ENCODE results near the gene ENTPD1. TPM values are rescaled to one million over a fixed set of nuclear protein-coding genes. Genes with fewer than 3 reads are reported as not detected.

The ENTPD1 gene
- total and polyA plus RNA-seq, 12 donors: 4.5 to 35.2 (median 18.3) TPM

DNA sequence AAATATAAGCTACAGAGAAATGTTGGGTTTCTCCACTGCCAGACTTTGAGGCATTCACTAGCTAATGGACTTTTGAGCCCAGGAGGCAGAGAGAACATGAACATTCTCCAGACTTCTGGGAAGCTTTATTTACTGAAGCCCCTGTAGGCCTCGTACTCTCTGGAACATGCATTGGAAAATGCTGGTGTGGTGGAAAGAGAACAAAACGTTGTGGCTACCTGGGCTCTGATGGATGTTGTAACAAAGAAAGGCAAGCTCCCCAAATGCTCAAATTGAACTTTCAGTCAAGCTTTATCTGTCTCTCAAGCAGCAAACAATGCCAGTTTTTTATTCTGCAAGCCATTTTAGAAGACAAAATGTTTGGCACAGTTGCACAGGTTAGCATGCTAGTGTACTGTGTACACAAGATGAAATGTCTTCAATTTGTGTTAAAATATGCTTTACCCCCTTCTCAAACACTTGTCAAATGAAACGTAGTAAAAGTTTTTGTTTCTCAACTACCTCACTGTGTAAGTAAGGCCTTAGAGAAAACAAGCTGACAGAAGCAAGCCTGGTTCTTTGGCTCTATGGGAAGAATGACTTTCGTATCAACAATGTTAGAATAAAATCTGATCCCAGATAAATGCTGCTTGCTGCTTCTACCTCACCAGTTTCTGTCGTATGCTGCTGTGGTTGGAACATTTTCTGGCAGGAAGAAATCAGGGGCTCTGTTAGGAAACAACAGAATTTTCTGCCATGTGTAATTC is 80.8 kb downstream of the ENTPD1 start:
- H3K36me3 ChIP-seq (replicated peaks in 1 of 2): no peaks in the 10 kb centered on the region
- H3K4me1 ChIP-seq (replicated peaks in 1 of 2): peaks cover 0 to 8% of the 10 kb centered on the region in 2 donors
- TF ChIP-seq, protein P1, sequence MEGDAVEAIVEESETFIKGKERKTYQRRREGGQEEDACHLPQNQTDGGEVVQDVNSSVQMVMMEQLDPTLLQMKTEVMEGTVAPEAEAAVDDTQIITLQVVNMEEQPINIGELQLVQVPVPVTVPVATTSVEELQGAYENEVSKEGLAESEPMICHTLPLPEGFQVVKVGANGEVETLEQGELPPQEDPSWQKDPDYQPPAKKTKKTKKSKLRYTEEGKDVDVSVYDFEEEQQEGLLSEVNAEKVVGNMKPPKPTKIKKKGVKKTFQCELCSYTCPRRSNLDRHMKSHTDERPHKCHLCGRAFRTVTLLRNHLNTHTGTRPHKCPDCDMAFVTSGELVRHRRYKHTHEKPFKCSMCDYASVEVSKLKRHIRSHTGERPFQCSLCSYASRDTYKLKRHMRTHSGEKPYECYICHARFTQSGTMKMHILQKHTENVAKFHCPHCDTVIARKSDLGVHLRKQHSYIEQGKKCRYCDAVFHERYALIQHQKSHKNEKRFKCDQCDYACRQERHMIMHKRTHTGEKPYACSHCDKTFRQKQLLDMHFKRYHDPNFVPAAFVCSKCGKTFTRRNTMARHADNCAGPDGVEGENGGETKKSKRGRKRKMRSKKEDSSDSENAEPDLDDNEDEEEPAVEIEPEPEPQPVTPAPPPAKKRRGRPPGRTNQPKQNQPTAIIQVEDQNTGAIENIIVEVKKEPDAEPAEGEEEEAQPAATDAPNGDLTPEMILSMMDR (IDR thresholded peaks at IDR 0.05): no peak
- TF ChIP-seq POLR2A (IDR thresholded peaks at IDR 0.05): no peak
- no peak for DNase-seq
- peak overlapping the region in 1 of 5 donors; percentile 4 for H3K27ac ChIP-seq
- 64 to 74% (median 69%) methylated on average over 5 of the region's 5 CpGs for WGBS, 4 donors
- no peaks in the 10 kb centered on the region for H3K9me3 ChIP-seq (replicated peaks in 1 of 3)
- no peaks in the 10 kb centered on the region for H3K27me3 ChIP-seq
- H3K4me3 ChIP-seq: no peak overlapping the region
- intact Hi-C loops (cut with DNase I): no loop called here

DNA sequence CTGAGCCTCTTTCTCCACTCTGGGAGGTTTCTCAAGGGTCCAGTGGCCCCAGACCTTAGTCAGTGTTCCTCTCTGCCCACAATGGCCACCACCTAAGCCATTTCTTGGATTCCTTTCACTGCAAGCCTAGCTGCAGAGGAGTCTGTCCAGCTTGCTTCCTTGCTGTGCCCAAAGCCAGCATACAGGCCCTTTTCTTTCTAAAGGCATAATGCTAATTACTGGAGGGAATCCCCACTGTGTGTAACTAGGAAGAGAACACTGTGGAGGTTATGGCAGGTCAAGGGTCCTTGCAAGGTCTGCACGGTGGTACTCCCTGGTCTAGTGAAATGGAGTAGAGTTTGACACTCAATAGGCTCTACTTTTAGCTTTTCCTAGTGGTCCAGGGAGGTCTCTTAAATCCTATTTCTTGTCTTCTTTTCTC is 81.4 kb downstream of the ENTPD1 start:
- peaks cover 0 to 14% of the 10 kb centered on the region in 2 donors for H3K4me1 ChIP-seq (replicated peaks in 1 of 2)
- no peak overlapping the region for H3K4me3 ChIP-seq
- no peaks in the 10 kb centered on the region for H3K36me3 ChIP-seq (replicated peaks in 1 of 2)
- H3K27ac ChIP-seq: peak overlapping the region in 1 of 5 donors; percentile 4
- no peak for DNase-seq
- TF ChIP-seq, protein P1 (IDR thresholded peaks at IDR 0.05): no peak
- TF ChIP-seq POLR2A (IDR thresholded peaks at IDR 0.05): no peak
- H3K27me3 ChIP-seq: no peaks in the 10 kb centered on the region
- intact Hi-C loops (cut with DNase I): no loop called here
- WGBS, 4 donors: 54 to 64% (median 59%) methylated on average over 1 of the region's 1 CpG
- H3K9me3 ChIP-seq (replicated peaks in 1 of 3): no peaks in the 10 kb centered on the region

DNA sequence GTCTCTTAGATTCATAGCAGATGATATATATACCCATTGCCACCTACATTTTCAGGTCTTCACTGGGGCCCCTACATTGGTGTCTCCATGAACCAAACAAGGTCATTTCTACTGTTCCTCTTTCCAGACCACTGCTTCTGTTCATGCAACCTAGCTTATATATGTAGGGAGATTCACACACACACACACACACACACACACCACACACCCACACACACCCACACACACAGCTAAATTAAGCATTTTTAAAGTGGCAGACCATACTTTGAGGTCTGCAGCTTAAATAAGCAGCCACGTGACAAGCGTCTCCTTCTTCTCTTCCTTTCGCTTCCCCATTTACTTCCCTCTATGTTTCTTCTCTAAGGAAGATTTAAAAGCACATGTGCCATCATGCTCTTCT is 81.8 kb downstream of the ENTPD1 start:
- Histone ChIP-seq H3K4me1 (replicated peaks in 1 of 2) (peaks cover 0 to 15% of the 10 kb centered on the region in 2 donors), H3K4me3 (no peak overlapping the region), H3K27ac (peak overlapping the region in 1 of 5 donors; percentile 4), H3K27me3 (no peaks in the 10 kb centered on the region), H3K36me3 (replicated peaks in 1 of 2) (no peaks in the 10 kb centered on the region), H3K9me3 (replicated peaks in 1 of 3) (no peaks in the 10 kb centered on the region)
- DNase-seq: peak in 1 of 7 donors; percentile 33
- 73 to 84% (median 78%) methylated on average over 3 of the region's 3 CpGs for WGBS, 4 donors
- intact Hi-C loops (cut with DNase I): no loop called here
- TF ChIP-seq POLR2A (IDR thresholded peaks at IDR 0.05): no peak
- TF ChIP-seq, protein P1 (IDR thresholded peaks at IDR 0.05): no peak

DNA sequence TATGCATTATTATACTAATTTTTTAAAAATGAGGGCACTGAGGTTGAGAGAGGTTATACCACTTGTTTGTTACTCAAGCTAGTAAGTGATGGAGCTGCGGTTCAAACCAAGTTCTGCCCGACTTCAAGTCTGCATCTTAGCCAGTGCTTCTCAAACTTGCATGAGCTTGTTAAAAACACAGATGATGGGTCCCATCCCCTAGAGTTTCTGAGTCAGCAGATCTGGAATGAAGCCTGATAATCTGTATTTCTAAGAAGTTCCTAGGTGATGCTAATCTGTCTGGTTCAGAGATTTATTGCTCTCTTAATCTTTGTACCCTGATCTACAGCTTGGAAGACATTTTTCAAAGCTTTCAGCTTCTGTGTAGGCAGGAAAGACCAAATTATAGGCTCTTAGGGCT is 84.2 kb downstream of the ENTPD1 start:
- 68 to 91% (median 82%) methylated on average over 2 of the region's 2 CpGs for whole genome bisulfite sequencing, 4 donors
- intact Hi-C loops (cut with DNase I): loop anchor here (5.0 to 10.0 kb wide), 2 partner anchors 145 to 148 kb away; partner anchors contain the start of gene TCTN3 (in 2 of the 2)
- H3K9me3 ChIP-seq (replicated peaks in 1 of 3): no peaks in the 10 kb centered on the region
- TF ChIP-seq, protein P1 (IDR thresholded peaks at IDR 0.05): no peak
- TF ChIP-seq POLR2A (IDR thresholded peaks at IDR 0.05): no peak
- peaks cover 0 to 4% of the 10 kb centered on the region in 2 donors for H3K36me3 ChIP-seq (replicated peaks in 1 of 2)
- peaks cover 0 to 15% of the 10 kb centered on the region in 2 donors for H3K4me1 ChIP-seq (replicated peaks in 1 of 2)
- no peak overlapping the region for H3K27ac ChIP-seq
- no peak overlapping the region for H3K4me3 ChIP-seq
- no peaks in the 10 kb centered on the region for H3K27me3 ChIP-seq
- DNase-seq: no peak

All from adrenal gland (tissue), 12 donors.